Astrocyte (in vitro differentiated cells and primary cell): ENCODE results near the gene ADARB2. TPM values are rescaled to one million over a fixed set of nuclear protein-coding genes. Genes with fewer than 3 reads are reported as not detected.

Experiments
- DNase-seq: peaks from one replicate; pipeline ENCODE4 v3.0.0-alpha.2; 2010; ENCODE audit warnings: low read depth
- FAIRE-seq: peaks from 2 replicates; lab custom pipeline; 2011; peaks lifted over from hg19 to GRCh38; lab: Jason Lieb, UNC
- H2AFZ ChIP-seq: 2 replicates; pipeline ENCODE4 v1.6.0; 2012; ENCODE audit warnings: low read depth, low read length, inconsistent platforms
- H3K27ac ChIP-seq: 2 replicates; pipeline ENCODE4 v1.5.1; 2011; ENCODE audit warnings: low read depth, low read length, inconsistent platforms
- H3K27me3 ChIP-seq: 2 replicates; pipeline ENCODE4 v1.6.0; 2011; ENCODE audit warnings: low read length, inconsistent platforms; ENCODE audit not compliant: insufficient read depth
- H3K36me3 ChIP-seq: 2 replicates; pipeline ENCODE4 v1.5.1; 2011; ENCODE audit warnings: low read length, inconsistent platforms; ENCODE audit not compliant: insufficient read depth
- H3K4me1 ChIP-seq: 2 replicates; pipeline ENCODE4 v1.5.1; 2011; ENCODE audit warnings: low read length, inconsistent platforms; ENCODE audit not compliant: insufficient read depth
- H3K4me2 ChIP-seq: 2 replicates; pipeline ENCODE4 v1.6.0; 2012; ENCODE audit warnings: low read length, inconsistent platforms
- H3K4me3 ChIP-seq: 2 replicates; pipeline ENCODE4 v1.5.1; 2011; ENCODE audit warnings: low read depth, mild to moderate bottlenecking, low read length, inconsistent platforms; ENCODE audit not compliant: insufficient read depth
- H3K79me2 ChIP-seq: 2 replicates; pipeline ENCODE4 v1.6.0; 2012; ENCODE audit warnings: mild to moderate bottlenecking, low read length, inconsistent platforms; ENCODE audit not compliant: insufficient read depth
- H3K9ac ChIP-seq: 2 replicates; pipeline ENCODE4 v1.6.0; 2012; ENCODE audit warnings: mild to moderate bottlenecking, low read length, inconsistent platforms
- H3K9me3 ChIP-seq: 2 replicates; pipeline ENCODE4 v1.5.1; 2012; ENCODE audit warnings: low read depth, mild to moderate bottlenecking, low read length, inconsistent platforms; ENCODE audit not compliant: insufficient read depth
- H4K20me1 ChIP-seq: 2 replicates; pipeline ENCODE4 v1.6.0; 2012; ENCODE audit warnings: low read length, inconsistent platforms; ENCODE audit not compliant: insufficient read depth
- H3K27ac Mint-ChIP-seq: one replicate; pipeline ENCODE4 v1.8.0; 2021; ENCODE audit warnings: mild to moderate bottlenecking, mixed read lengths; ENCODE audit not compliant: unreplicated experiment
- H3K27me3 Mint-ChIP-seq: one replicate; pipeline ENCODE4 v1.8.0; 2021; ENCODE audit warnings: low read depth, mixed read lengths; ENCODE audit not compliant: unreplicated experiment
- H3K36me3 Mint-ChIP-seq: one replicate; pipeline ENCODE4 v1.8.0; 2021; ENCODE audit warnings: low read depth, mixed read lengths; ENCODE audit not compliant: unreplicated experiment
- H3K4me1 Mint-ChIP-seq: one replicate; pipeline ENCODE4 v1.8.0; 2021; ENCODE audit warnings: low read depth, mixed read lengths; ENCODE audit not compliant: unreplicated experiment
- H3K4me3 Mint-ChIP-seq: one replicate; pipeline ENCODE4 v1.8.0; 2021; ENCODE audit warnings: mild to moderate bottlenecking, moderate library complexity, mixed read lengths; ENCODE audit not compliant: unreplicated experiment
- H3K9me3 Mint-ChIP-seq: one replicate; pipeline ENCODE4 v1.8.0; 2021; ENCODE audit warnings: mild to moderate bottlenecking, mixed read lengths; ENCODE audit not compliant: unreplicated experiment
- EZH2 ChIP-seq: IDR thresholded peaks from 2 replicates; pipeline ENCODE4 v1.6.1; 2012; ENCODE audit warnings: mild to moderate bottlenecking, low read length, inconsistent platforms; ENCODE audit not compliant: insufficient read depth
- total RNA-seq: library from RNA; stranded (reverse); gene quantifications from 2 replicates; pipeline ENCODE4 v1.2.1, GENCODE V29; 2021
- TF ChIP-seq, protein P1 (sequence below): IDR thresholded peaks from 2 replicates; pipeline ENCODE4 v1.5.1; 2011; ENCODE audit warnings: low read depth, mild to moderate bottlenecking, inconsistent platforms, low read length, moderate library complexity; ENCODE audit not compliant: insufficient read depth

The ADARB2 gene
- total RNA-seq, 1 donor from 2014 or later: 0.18 TPM

DNA sequence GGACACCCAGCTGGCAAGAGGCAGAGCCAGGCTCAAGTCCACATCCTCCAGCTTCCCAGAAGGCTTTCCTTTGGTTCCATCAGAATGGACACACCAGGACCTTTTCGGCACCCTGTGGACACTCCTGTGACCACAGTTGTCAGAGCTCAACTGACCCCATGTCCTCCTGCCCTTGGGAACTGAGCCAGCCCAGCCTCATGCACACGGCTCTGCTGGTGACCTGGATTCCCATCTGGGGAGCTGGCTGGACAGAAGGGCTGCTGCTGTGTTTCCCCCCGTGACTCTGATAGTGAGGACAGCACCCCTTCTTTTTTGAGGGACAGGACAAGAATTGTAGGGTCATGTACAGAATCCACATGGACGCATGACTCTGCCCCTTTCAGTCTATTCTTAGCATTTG is 392.0 kb downstream of the ADARB2 start:
- Mint-ChIP-seq H3K4me3 (no peak overlapping the region), H3K36me3 (peaks cover 2% of the 10 kb centered on the region), H3K9me3 (peaks cover 8% of the 10 kb centered on the region), H3K4me1 (peaks cover 16% of the 10 kb centered on the region), H3K27ac (no peak overlapping the region), H3K27me3 (peaks cover 48% of the 10 kb centered on the region)
- Histone ChIP-seq H3K4me1 (no peaks in the 10 kb centered on the region), H3K9ac (no peak overlapping the region), H3K9me3 (no peaks in the 10 kb centered on the region), H3K4me2 (no peak overlapping the region), H3K36me3 (no peaks in the 10 kb centered on the region), H2AFZ (no peak overlapping the region), H3K27me3 (no peaks in the 10 kb centered on the region), H3K4me3 (no peak overlapping the region), H4K20me1 (no peaks in the 10 kb centered on the region), H3K79me2 (no peaks in the 10 kb centered on the region), H3K27ac (no peak overlapping the region)
- TF ChIP-seq, protein P1, sequence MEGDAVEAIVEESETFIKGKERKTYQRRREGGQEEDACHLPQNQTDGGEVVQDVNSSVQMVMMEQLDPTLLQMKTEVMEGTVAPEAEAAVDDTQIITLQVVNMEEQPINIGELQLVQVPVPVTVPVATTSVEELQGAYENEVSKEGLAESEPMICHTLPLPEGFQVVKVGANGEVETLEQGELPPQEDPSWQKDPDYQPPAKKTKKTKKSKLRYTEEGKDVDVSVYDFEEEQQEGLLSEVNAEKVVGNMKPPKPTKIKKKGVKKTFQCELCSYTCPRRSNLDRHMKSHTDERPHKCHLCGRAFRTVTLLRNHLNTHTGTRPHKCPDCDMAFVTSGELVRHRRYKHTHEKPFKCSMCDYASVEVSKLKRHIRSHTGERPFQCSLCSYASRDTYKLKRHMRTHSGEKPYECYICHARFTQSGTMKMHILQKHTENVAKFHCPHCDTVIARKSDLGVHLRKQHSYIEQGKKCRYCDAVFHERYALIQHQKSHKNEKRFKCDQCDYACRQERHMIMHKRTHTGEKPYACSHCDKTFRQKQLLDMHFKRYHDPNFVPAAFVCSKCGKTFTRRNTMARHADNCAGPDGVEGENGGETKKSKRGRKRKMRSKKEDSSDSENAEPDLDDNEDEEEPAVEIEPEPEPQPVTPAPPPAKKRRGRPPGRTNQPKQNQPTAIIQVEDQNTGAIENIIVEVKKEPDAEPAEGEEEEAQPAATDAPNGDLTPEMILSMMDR: no peak
- TF ChIP-seq EZH2: no peak
- DNase-seq: no peak
- FAIRE-seq: no peak

GRCh38 chr10:1344846-1345245 is 392.5 kb downstream of the ADARB2 start:
- Histone ChIP-seq H2AFZ (no peak overlapping the region), H3K4me1 (no peaks in the 10 kb centered on the region), H3K27ac (no peak overlapping the region), H3K36me3 (no peaks in the 10 kb centered on the region), H3K9ac (no peak overlapping the region), H3K27me3 (no peaks in the 10 kb centered on the region), H3K9me3 (no peaks in the 10 kb centered on the region), H3K4me3 (no peak overlapping the region), H3K79me2 (no peaks in the 10 kb centered on the region), H3K4me2 (no peak overlapping the region), H4K20me1 (no peaks in the 10 kb centered on the region)
- no peak overlapping the region for H3K4me3 Mint-ChIP-seq
- DNase-seq: no peak
- H3K4me1 Mint-ChIP-seq: peaks cover 16% of the 10 kb centered on the region
- TF ChIP-seq, protein P1: no peak
- TF ChIP-seq EZH2: no peak
- H3K9me3 Mint-ChIP-seq: peaks cover 5% of the 10 kb centered on the region
- FAIRE-seq: no peak
- H3K27ac Mint-ChIP-seq: no peak overlapping the region
- H3K27me3 Mint-ChIP-seq: peaks cover 42% of the 10 kb centered on the region
- peaks cover 2% of the 10 kb centered on the region for H3K36me3 Mint-ChIP-seq

- Mint-ChIP-seq H3K36me3 (peaks cover 2% of the 10 kb centered on the region), H3K27me3 (peaks cover 40% of the 10 kb centered on the region), H3K4me1 (peaks cover 14% of the 10 kb centered on the region), H3K4me3 (no peak overlapping the region), H3K9me3 (peaks cover 5% of the 10 kb centered on the region), H3K27ac (no peak overlapping the region)
- FAIRE-seq: no peak
- Histone ChIP-seq H3K4me3 (no peak overlapping the region), H3K27ac (no peak overlapping the region), H2AFZ (no peak overlapping the region), H3K9ac (no peak overlapping the region), H3K36me3 (no peaks in the 10 kb centered on the region), H3K79me2 (no peaks in the 10 kb centered on the region), H3K4me1 (no peaks in the 10 kb centered on the region), H4K20me1 (no peaks in the 10 kb centered on the region), H3K27me3 (no peaks in the 10 kb centered on the region), H3K9me3 (no peaks in the 10 kb centered on the region), H3K4me2 (no peak overlapping the region)
- DNase-seq: no peak
- TF ChIP-seq, protein P1: no peak
- no peak for TF ChIP-seq EZH2
Observed at GRCh38 chr10:1344408-1344807, 392.9 kb downstream of the ADARB2 start.
